ENCODE data around the gene MRLN.
"Not testable (repeated sequence)": the region's sequence is repeated elsewhere in the genome, so short reads cannot be mapped to it uniquely, and the experiment has no call there.

Gene MRLN

GRCh38 chr10:59744762-59745161, 8.5 kb downstream of the MRLN start:
- DNase-seq: not testable (repeated sequence)

DNA sequence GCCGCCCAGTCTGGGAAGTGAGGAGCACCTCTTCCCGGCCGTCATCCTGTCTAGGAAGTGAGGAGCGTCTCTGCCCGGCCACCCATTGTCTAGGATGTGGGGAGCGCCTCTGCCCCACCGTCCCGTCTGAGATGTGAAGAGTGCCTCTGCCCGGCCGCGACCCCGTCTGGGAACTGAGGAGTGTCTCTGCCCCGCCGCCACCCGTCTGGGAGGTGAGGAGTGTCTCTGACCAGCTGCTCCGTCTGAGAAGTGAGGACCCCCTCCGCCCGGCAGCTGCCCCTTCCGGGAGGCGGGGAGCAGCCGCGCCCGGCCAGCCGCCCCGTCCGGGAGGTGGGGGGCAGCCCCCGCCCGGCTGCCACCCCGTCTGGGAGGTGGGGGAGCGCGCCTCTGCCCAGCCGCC, 9.1 kb downstream of the MRLN start:
- DNase-seq: not testable (repeated sequence)

GRCh38 chr10:59741583-59741982, 11.7 kb downstream of the MRLN start:
- no peak for DNase-seq

DNA sequence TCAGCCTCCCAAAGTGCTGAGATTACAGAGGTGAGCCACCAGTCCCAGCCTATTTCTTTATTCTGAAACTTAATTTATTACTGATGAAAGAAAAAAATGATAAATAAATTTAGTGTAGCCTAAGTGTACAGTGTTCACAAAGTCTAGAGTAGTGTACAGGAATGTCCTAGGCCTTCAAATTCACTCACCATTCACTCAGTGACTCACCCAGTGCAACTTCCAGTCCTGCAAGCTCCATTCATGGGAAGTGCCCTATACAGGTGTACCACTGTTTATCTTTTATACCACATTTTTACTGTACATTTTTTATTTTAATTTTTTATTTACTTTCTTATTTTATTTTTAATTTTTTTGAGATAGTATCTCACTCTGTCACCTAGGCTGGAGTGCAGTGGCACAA, 12.2 kb downstream of the MRLN start:
- DNase-seq: no peak

GRCh38 chr10:59736749-59737148, 16.5 kb downstream of the MRLN start:
- DNase-seq: no peak

DNA sequence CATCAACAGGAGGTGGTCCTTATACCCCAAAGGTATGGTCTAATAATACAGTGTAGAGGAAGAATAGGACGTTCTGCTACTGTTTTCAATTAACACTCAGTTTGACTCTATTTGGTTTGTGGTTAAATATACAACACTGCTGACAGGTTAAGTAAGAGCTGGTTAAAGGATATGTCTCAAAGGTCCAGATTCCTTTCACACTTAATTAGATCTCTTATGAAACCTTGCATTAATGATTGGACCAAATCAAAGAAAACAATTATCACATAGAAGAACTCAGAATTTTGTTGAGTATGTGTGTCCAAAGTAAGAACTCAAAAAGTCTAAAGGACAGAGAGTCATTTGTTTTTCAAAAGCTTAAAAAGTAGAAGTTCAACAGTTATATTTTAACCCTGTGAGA, 18.0 kb downstream of the MRLN start:
- no peak for DNase-seq

GRCh38 chr10:59734014-59734462, 19.2 kb downstream of the MRLN start:
- DNase-seq: no peak

GRCh38 chr10:59733321-59734013, 19.8 kb downstream of the MRLN start:
- not testable (repeated sequence) for DNase-seq

- DNase-seq: not testable (repeated sequence)
Observed at GRCh38 chr10:59732849-59733248, 20.4 kb downstream of the MRLN start.

GRCh38 chr10:59729167-59729566, 24.1 kb downstream of the MRLN start:
- DNase-seq: not testable (repeated sequence)

DNA sequence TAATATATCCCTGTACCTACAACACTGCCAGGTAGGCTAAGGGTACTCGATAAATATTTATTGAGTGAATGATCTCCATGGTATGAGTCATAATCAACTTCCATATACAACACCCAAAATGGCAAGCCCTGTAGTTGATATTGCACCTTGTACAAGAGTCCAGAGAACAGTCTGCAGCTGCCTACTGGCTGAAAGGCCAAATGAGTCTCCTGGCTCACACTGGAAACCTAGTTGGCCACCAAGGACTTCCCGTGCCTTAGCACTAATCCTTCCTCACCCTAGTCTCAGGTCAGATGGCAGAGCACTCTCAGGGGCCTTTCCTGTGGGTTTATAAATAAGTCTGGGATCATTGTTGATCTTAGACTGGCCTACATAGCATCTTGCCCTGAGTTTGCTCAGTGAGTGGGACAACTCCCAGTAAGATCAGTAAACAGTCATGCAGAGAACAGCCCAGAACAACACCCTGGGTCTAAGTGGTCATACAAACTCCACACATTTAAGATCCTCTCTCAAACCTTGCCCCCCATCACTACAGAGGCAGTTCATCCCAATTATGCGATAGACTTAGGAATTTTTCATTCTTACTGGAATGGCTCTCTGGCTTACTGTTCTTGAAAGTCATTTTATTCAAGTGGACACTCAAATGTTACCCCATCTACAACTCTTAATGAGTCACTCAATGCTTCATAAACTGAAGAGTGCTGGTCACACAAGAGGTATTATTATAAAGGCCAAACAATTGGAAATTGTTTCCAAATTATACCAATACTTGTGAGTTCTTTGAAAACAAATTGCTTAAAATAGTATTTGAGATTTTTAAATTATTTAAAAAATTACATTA, 28.9 kb downstream of the MRLN start:
- DNase-seq: no peak

- DNase-seq: no peak
Observed at GRCh38 chr10:59720377-59720776, 32.9 kb downstream of the MRLN start.

DNA sequence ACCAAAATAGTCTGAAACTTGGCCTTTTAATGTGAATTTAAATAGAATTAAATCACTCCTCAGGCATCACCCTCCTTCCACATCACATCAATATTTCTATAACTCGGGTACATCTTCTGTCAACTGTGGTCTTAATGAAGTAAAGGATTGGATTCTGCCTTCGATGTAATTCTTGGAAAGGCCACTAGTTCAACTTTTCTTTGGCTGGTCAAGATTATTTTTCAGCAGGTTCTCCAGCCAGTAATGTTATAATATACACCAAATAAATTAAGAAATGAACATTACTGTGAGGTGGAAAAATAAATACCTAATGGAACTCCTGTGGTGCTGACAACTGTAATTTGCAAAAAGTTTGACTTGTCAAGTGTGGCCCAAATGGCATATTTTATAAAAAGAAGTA, 33.9 kb downstream of the MRLN start:
- no peak for DNase-seq

GRCh38 chr10:59718257-59718656, 35.0 kb downstream of the MRLN start:
- no peak for DNase-seq

GRCh38 chr10:59713196-59713821, 39.9 kb downstream of the MRLN start:
- DNase-seq: no peak

- DNase-seq: no peak
Observed at GRCh38 chr10:59711871-59712494, 41.3 kb downstream of the MRLN start.

DNA sequence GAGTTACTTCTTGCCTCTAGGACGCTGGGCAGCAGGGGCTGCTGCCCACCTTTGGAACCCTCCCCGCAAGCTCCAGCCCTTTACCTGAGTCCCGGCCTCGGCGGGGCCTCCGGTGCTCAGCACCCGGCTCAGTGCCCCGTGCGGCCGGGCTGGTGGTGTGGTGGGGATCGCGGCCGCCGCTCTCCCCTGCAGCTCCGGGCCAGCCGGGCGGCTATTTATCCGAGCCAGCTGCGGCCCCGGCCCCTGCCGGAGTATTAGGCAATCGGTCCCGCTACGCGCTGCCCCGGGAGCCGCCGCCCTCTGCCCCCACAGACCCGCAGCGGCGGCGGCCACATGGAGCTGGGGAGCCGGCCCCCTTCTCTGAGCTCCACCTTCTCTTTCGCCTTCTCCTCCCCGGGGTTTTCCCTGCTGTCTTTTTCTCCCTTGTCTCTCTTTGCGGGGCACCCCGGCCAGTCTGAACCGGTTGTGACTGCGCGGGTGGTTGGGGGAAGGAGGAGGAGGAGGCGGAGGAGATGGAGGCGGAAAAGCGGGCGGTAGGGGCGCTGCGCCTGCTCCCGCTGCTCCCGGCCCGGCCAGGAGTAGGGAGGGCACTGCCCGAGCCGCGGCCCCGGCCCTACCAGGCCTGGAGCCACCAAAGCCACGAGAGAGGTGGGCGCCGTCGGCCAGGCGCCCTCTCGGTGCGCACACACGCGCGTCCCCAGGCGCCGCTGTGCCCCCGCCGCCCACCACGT, 43.7 kb downstream of the MRLN start, which contains the start of gene SLC16A9:
SLC16A9 (minus strand) TSS at position 456 of the 731 bp plus-strand sequence. CDS start 25,559 bp downstream, outside the sequence.
- no peak for DNase-seq

- DNase-seq: no peak
Observed at GRCh38 chr10:59708816-59709394, 44.4 kb downstream of the MRLN start.

GRCh38 chr10:59706851-59707797, 46.1 kb downstream of the MRLN start:
- no peak for DNase-seq

DNA sequence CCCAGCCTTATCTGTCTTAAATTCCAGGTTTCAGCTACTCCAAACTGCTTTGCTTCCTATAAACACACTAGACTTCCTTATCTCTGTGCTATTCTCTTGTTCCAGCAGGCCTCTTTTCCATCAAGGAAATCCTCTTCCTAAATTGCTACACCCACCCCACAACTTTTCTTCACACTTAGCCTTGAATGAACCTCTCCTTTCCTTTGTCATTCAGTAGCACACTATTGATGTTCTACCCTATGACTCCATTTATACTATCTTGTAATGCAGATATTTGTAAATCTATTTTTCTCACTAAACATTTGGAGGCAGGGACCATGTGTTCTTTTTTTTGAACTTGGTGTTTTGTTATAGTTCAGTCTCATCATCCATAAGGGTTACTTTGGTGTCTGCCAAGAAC, 47.3 kb downstream of the MRLN start:
- DNase-seq: no peak

- no peak for DNase-seq
Observed at GRCh38 chr10:59704630-59705029, 48.6 kb downstream of the MRLN start.
